Adrenal gland (tissue), 5 donors: ENCODE data around the gene RICTOR.

Experiments used
- CTCF ChIP-seq, 6 experiments: fragments of 450-650 bp in 4 of 6; fragments of 200-600 bp in 2 of 6; sonication (generic) in 1 of 6; IDR thresholded peaks; 1 replicate in 5 of 6; 2 replicates in 1 of 6; pipeline versions ENCODE4 v1.5.1 to v1.8.0; 2016 to 2021; ENCODE audit warnings: antibody characterized with exemption in 6 of 6, mild to moderate bottlenecking in 2 of 6, moderate library complexity in 1 of 6
- POLR2A ChIP-seq, 2 donors: fragments of 450-650 bp; IDR thresholded peaks; one replicate each; pipeline ENCODE4 v1.6.1; 2017; ENCODE audit warnings: antibody characterized with exemption in 2 of 2, mild to moderate bottlenecking in 2 of 2, moderate library complexity in 1 of 2
- donor health status: DM: no; HTN: no; CAD: no.

- TF ChIP-seq POLR2A (IDR thresholded peaks at IDR 0.05) = no peak
- no peak for TF ChIP-seq CTCF (IDR thresholded peaks at IDR 0.05)
Measured at GRCh38 chr5:39001683-39002082, 72.5 kb downstream of the RICTOR start.
